HG02610 (cell line): ENCODE data around the gene SUFU.
"Not testable (repeated sequence)": the region's sequence is repeated elsewhere in the genome, so short reads cannot be mapped to it uniquely, and the experiment has no call there.

ENCODE experiments used
- ATAC-seq: cut with Tn5 transposase; IDR thresholded peaks from one replicate; pipeline ENCODE4 v1.9.1; 2021; ENCODE audit warnings: mild to moderate bottlenecking, moderate library complexity; ENCODE audit not compliant: unreplicated experiment

The SUFU gene

GRCh38 chr10:102665904-102666509 lies 162.2 kb downstream of the SUFU start:
- ATAC-seq = no peak

- not testable (repeated sequence) for ATAC-seq
Observed at GRCh38 chr10:102667411-102667810, 163.6 kb downstream of the SUFU start.

- no peak for ATAC-seq
Observed at GRCh38 chr10:102668326-102669107, 164.7 kb downstream of the SUFU start.

GRCh38 chr10:102669206-102670064 lies 165.7 kb downstream of the SUFU start:
- no peak for ATAC-seq

- ATAC-seq = no peak
Observed at GRCh38 chr10:102670065-102670670, 166.4 kb downstream of the SUFU start.

- ATAC-seq = no peak
Observed at GRCh38 chr10:102670871-102671434, 167.2 kb downstream of the SUFU start.

GRCh38 chr10:102673236-102673818 lies 169.6 kb downstream of the SUFU start:
- no peak for ATAC-seq

GRCh38 chr10:102673819-102674511 lies 170.2 kb downstream of the SUFU start:
- ATAC-seq = peak; percentile 62

- ATAC-seq = no peak
Observed at GRCh38 chr10:102674566-102674965, 170.8 kb downstream of the SUFU start.

GRCh38 chr10:102675011-102675665 lies 171.4 kb downstream of the SUFU start:
- no peak for ATAC-seq

GRCh38 chr10:102675666-102676533 lies 172.1 kb downstream of the SUFU start:
- ATAC-seq = peak; percentile 42

- ATAC-seq = no peak
Observed at GRCh38 chr10:102676534-102677315, 173.0 kb downstream of the SUFU start.

- no peak for ATAC-seq
Observed at GRCh38 chr10:102677331-102678067, 173.7 kb downstream of the SUFU start.

GRCh38 chr10:102678068-102678400 lies 174.3 kb downstream of the SUFU start:
- no peak for ATAC-seq

GRCh38 chr10:102678842-102679289 lies 175.1 kb downstream of the SUFU start:
- ATAC-seq = no peak

GRCh38 chr10:102679596-102679995 lies 175.8 kb downstream of the SUFU start:
- no peak for ATAC-seq

GRCh38 chr10:102681696-102682095 lies 177.9 kb downstream of the SUFU start:
- ATAC-seq = no peak
